Left kidney (tissue), 2 donors: Measurements from ENCODE around the gene GOLM1. TPM values are rescaled to one million over a fixed set of nuclear protein-coding genes. Genes with fewer than 3 reads are reported as not detected.

Experiments
- DNase-seq: peaks from one replicate; pipeline ENCODE4 v3.0.0-alpha.2; 2013
- polyA plus RNA-seq: library from polyadenylated mRNA; unstranded; fragments of 120-200 nt; gene quantifications from one replicate; pipeline ENCODE4 v1.2.1, GENCODE V29; 2013; ENCODE audit not compliant: insufficient read length

GOLM1 gene
- polyA plus RNA-seq, 1 donor: 162 TPM

GRCh38 chr9:85994191-85994590 lies 105.2 kb downstream of the GOLM1 start:
- DNase-seq: no peak

DNA sequence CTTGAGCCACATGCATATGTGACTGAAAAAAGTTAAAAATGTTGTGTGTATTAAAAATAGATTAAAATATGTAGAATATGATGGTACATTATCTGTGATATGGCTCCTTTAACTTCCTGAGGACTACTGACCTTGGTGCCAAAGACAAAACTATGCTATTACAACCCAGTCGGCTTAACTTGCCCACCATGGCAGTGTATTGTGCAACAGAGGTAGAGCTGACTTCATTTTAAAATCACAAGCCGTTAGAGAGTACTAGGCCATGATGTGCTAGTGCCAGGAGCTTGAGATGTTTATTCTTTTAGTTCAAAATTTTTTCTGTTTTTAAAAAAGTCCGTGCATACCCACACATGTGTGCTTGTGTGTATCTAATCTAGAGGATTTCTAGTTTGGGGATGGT lies 112.1 kb downstream of the GOLM1 start:
- DNase-seq: no peak

- DNase-seq: no peak
These were observed 114.9 kb downstream of the GOLM1 start for GRCh38 chr9:85984457-85984856.

GRCh38 chr9:85981369-85981768 lies 118.0 kb downstream of the GOLM1 start:
- no peak for DNase-seq

DNA sequence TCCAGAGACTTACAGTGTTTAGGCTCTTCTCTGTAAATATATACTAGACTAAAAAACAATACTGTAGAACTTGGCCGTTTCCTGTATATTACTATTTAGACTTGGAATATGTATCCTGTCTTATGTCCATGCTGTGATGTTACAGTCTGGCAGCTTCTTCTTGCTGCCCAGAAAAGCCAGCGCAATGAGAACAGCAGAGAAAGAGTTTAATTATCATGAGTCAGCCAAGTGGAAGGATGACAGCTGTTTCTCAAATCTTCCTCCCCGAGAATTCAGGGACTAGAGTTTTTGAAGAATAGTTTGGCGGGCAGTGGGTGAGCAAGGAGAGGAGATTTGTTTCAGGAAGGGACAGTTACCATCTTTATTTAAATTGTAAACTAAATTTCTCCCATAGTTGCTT lies 120.9 kb downstream of the GOLM1 start:
- DNase-seq: no peak

Other genes starting within 250 kb of the GOLM1 start
- gene NAA35, start 158.4 kb downstream of the GOLM1 start, polyA plus RNA-seq: 41.1 TPM
- gene C9orf153, start 160.1 kb upstream of the GOLM1 start, polyA plus RNA-seq: 0.15 TPM
- 61.3 TPM for gene ISCA1, start 183.0 kb upstream of the GOLM1 start, polyA plus RNA-seq